K562 (cell line): Measurements from ENCODE around the gene HNRNPF. TPM values are rescaled to one million over a fixed set of nuclear protein-coding genes. Genes with fewer than 3 reads are reported as not detected.

Source experiments
- ATF6 ChIP-seq: sonication (generic); formaldehyde crosslinking; IDR thresholded peaks from 2 replicates; pipeline ENCODE4 v1.4.0; 2020; ENCODE audit warnings: mild to moderate bottlenecking, missing genetic modification reagents
- BHLHE40 ChIP-seq: IDR thresholded peaks from 2 replicates; pipeline ENCODE4 v1.6.1; 2011; ENCODE audit warnings: low read length, improper control_type of control experiment
- C11orf30 ChIP-seq: fragments of 450-650 bp; IDR thresholded peaks from 2 replicates; pipeline ENCODE4 v1.6.1; 2016; ENCODE audit warnings: low read depth, mild to moderate bottlenecking
- CREB5 ChIP-seq: fragments of 250-450 bp; sonication (Bioruptor Pico); IDR thresholded peaks from 2 replicates; pipeline ENCODE4 v1.5.0; 2020; ENCODE audit warnings: mild to moderate bottlenecking
- EHMT2 ChIP-seq: fragments of 450-650 bp; IDR thresholded peaks from 2 replicates; pipeline ENCODE4 v1.6.1; 2018; ENCODE audit warnings: antibody characterized with exemption
- FOS ChIP-seq: IDR thresholded peaks from 3 replicates; pipeline ENCODE4 v1.6.1; 2011; ENCODE audit not compliant: insufficient read length; ENCODE audit errors: extremely low read depth
- GABPB1 ChIP-seq: sonication (generic); formaldehyde crosslinking; IDR thresholded peaks from 2 replicates; pipeline ENCODE4 v1.8.0; 2022; ENCODE audit warnings: mild to moderate bottlenecking, missing genetic modification reagents
- HDAC8 ChIP-seq: fragments of 450-650 bp; IDR thresholded peaks from 2 replicates; pipeline ENCODE4 v1.6.1; 2016; ENCODE audit warnings: mild to moderate bottlenecking, missing genetic modification characterization, moderate library complexity, missing compliant biosample characterization
- HMG20A ChIP-seq: fragments of 450-650 bp; formaldehyde crosslinking; conservative IDR thresholded peaks from 2 replicates; pipeline ENCODE4 v1.4.0; 2020; ENCODE audit warnings: mild to moderate bottlenecking, mixed read lengths
- HSF4 ChIP-seq: fragments of 250-450 bp; sonication (Bioruptor Pico); IDR thresholded peaks from 2 replicates; pipeline ENCODE4 v2.1.2; 2022; ENCODE audit warnings: mild to moderate bottlenecking, moderate library complexity, borderline replicate concordance
- MBD1 ChIP-seq: fragments of 250-450 bp; sonication (Bioruptor Pico); IDR thresholded peaks from 2 replicates; pipeline ENCODE4 v1.8.0; 2022; ENCODE audit warnings: inconsistent platforms
- POLR2AphosphoS5 ChIP-seq: IDR thresholded peaks from 2 replicates; pipeline ENCODE4 v1.6.1; 2011; ENCODE audit warnings: mild to moderate bottlenecking, low read depth, low read length, moderate library complexity; ENCODE audit not compliant: control insufficient read depth, insufficient read depth
- RNF219 ChIP-seq: fragments of 250-450 bp; sonication (Bioruptor Pico); IDR thresholded peaks from 2 replicates; pipeline ENCODE4 v1.5.0; 2022; ENCODE audit warnings: mild to moderate bottlenecking
- polyA plus RNA-seq, 8 experiments: library from polyadenylated mRNA; depleted of rRNA in 4 of 8; stranded (reverse) in 5 of 8; unstranded in 3 of 8; fragments of >200 nt; fragmentation: Nextera tagmentation in 2 of 8; fragmentation: Illumina TruSeq in 1 of 8; extraction: Ambion mirVana in 2 of 8; extraction: Trizol in 1 of 8; gene quantifications; 2 replicates each; pipeline versions ENCODE4 v1.2.1 to v1.2.3, GENCODE V29; 2011 to 2014; ENCODE audit warnings: inconsistent platforms in 1 of 8, missing spikeins in 1 of 8
- total RNA-seq, 7 experiments: library from RNA; depleted of rRNA in 6 of 7; stranded (reverse); fragments of >200 nt in 6 of 7; fragmentation: Illumina TruSeq in 2 of 7; extraction: Trizol in 2 of 7; gene quantifications; 2 replicates each; pipeline versions ENCODE4 v1.2.1 to v1.2.3, GENCODE V29; 2011 to 2021; ENCODE audit warnings: low replicate concordance in 1 of 7
- TF ChIP-seq, protein P1 (sequence below): IDR thresholded peaks from 2 replicates; pipeline ENCODE4 v1.6.1; 2011; ENCODE audit warnings: borderline replicate concordance, low read depth, mild to moderate bottlenecking, moderate library complexity, low read length; ENCODE audit not compliant: insufficient read depth, poor library complexity, severe bottlenecking
- TF ChIP-seq, protein P2 (sequence below): sonication (generic); formaldehyde crosslinking; IDR thresholded peaks from 2 replicates; pipeline ENCODE4 v1.8.1; 2023; ENCODE audit warnings: mild to moderate bottlenecking, missing genetic modification reagents, moderate library complexity

HNRNPF gene
- total and polyA plus RNA-seq, 9 of the 15 experiments (the other 6 are each of a cell fraction or from before 2014, with no cell fraction given): 192 to 489 (median 416) TPM

GRCh38 chr10:43396061-43396927 is 12.7 kb downstream of the HNRNPF start (continued):
- TF ChIP-seq CREB5 (no peak), C11orf30 (no peak), MBD1 (CRISPR knock-in tag) (no peak), EHMT2 (no peak), FOS (no peak), BHLHE40 (0 out of 2 replicates have a peak, but pooled peaks have one; percentile 5), HMG20A (no peak), RNF219 (no peak), ATF6 (CRISPR knock-in tag) (0 out of 2 replicates have a peak, but pooled peaks have one; percentile 83), POLR2AphosphoS5 (peak; percentile 78), HSF4 (0 out of 2 replicates have a peak, but pooled peaks have one; percentile 46), HDAC8 (tag) (peak; percentile 76; the same call in 1 of the 2 replicates), GABPB1 (CRISPR knock-in tag) (no peak; the same call in 1 of the 2 replicates)
- TF ChIP-seq, protein P1, sequence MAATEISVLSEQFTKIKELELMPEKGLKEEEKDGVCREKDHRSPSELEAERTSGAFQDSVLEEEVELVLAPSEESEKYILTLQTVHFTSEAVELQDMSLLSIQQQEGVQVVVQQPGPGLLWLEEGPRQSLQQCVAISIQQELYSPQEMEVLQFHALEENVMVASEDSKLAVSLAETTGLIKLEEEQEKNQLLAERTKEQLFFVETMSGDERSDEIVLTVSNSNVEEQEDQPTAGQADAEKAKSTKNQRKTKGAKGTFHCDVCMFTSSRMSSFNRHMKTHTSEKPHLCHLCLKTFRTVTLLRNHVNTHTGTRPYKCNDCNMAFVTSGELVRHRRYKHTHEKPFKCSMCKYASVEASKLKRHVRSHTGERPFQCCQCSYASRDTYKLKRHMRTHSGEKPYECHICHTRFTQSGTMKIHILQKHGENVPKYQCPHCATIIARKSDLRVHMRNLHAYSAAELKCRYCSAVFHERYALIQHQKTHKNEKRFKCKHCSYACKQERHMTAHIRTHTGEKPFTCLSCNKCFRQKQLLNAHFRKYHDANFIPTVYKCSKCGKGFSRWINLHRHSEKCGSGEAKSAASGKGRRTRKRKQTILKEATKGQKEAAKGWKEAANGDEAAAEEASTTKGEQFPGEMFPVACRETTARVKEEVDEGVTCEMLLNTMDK: no peak
- TF ChIP-seq, protein P2, sequence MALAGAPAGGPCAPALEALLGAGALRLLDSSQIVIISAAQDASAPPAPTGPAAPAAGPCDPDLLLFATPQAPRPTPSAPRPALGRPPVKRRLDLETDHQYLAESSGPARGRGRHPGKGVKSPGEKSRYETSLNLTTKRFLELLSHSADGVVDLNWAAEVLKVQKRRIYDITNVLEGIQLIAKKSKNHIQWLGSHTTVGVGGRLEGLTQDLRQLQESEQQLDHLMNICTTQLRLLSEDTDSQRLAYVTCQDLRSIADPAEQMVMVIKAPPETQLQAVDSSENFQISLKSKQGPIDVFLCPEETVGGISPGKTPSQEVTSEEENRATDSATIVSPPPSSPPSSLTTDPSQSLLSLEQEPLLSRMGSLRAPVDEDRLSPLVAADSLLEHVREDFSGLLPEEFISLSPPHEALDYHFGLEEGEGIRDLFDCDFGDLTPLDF (CRISPR knock-in tag): peak; percentile 92; the same call in 1 of the 2 replicates
